Prostate gland (tissue), 2 donors: Measurements from ENCODE around the gene CDH26. TPM values are rescaled to one million over a fixed set of nuclear protein-coding genes. Genes with fewer than 3 reads are reported as not detected.

Experiments used
- DNase-seq: peaks from one replicate; pipeline ENCODE4 v3.0.0-alpha.2; 2019; ENCODE audit warnings: low spot score
- H3K27ac ChIP-seq, 2 donors: fragments of 200-600 bp; sonication (generic); 2 replicates each; pipeline ENCODE4 v1.5.1; 2017 to 2019
- H3K27me3 ChIP-seq: fragments of 200-600 bp; sonication (generic); replicated peaks from 2 replicates; pipeline ENCODE4 v1.5.1; 2019; ENCODE audit not compliant: insufficient read depth
- H3K36me3 ChIP-seq, 2 donors: fragments of 200-600 bp; sonication (generic); 1 replicate in 1 of 2; 2 replicates in 1 of 2; pipeline versions ENCODE4 v1.5.1 to v1.8.1; 2017 to 2019
- H3K4me1 ChIP-seq: fragments of 200-600 bp; sonication (generic); replicated peaks from 2 replicates; pipeline ENCODE4 v1.5.1; 2019
- H3K4me3 ChIP-seq, 2 donors: fragments of 200-600 bp; sonication (generic); 2 replicates each; pipeline ENCODE4 v1.5.1; 2017 to 2019
- H3K9me3 ChIP-seq: fragments of 200-600 bp; sonication (generic); 2 replicates; pipeline ENCODE4 v1.5.1; 2017
- POLR2A ChIP-seq: fragments of 450-650 bp; IDR thresholded peaks from one replicate; pipeline ENCODE4 v1.6.1; 2016; ENCODE audit warnings: antibody characterized with exemption, mild to moderate bottlenecking
- POLR2AphosphoS5 ChIP-seq: sonication (generic); formaldehyde crosslinking; IDR thresholded peaks from one replicate; pipeline ENCODE4 v1.6.1; 2017; ENCODE audit warnings: antibody characterized with exemption
- WGBS: methylation state at CpG from one replicate; pipeline ENCODE4 v1.1.5; 2018; 5-methylcytosine and 5-hydroxymethylcytosine counted together
- intact Hi-C: fragments of 100-400 bp; cut with DNase I; formaldehyde crosslinking; loops from one replicate; pipeline ENCODE4 v1.14.2; 2022
- total RNA-seq, 2 donors: library from RNA; depleted of rRNA; stranded (reverse); fragments of >200 nt; gene quantifications; one replicate each; pipeline ENCODE4 v1.1.0, GENCODE V29; 2016
- TF ChIP-seq, protein P1 (sequence below), 4 experiments: fragments of 200-600 bp in 2 of 4; fragments of 450-650 bp in 2 of 4; sonication (generic) in 2 of 4; IDR thresholded peaks; 1 replicate in 3 of 4; 2 replicates in 1 of 4; pipeline ENCODE4 v1.5.1; 2016 to 2019; ENCODE audit warnings: antibody characterized with exemption in 4 of 4, mild to moderate bottlenecking in 2 of 4, moderate library complexity in 2 of 4

Gene CDH26
- total RNA-seq, 2 donors from 2014 or later = 11.0 to 30.6 TPM

DNA sequence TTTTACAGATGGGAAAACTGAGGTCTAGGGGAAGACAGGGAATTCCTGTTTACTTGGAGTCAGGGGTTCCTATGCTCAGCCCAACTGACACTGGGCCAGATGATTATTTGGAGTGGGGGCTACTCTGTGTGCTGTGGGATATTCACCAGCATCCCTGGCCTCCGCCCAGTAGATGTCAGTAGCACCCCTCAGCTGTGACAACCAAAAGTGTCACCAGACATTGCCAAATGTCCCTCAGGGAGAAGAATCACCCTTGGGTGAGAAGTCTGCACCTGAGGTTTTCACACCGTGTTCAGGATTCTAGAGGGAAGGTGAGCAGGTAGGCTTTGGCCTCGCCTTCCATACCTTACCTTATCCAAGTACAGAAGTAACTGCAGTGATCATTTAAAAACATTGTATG lies 27.6 kb downstream of the CDH26 start:
- Histone ChIP-seq H3K4me1 (no peaks in the 10 kb centered on the region), H3K4me3 (no peak overlapping the region), H3K27ac (no peak overlapping the region), H3K9me3 (no peaks in the 10 kb centered on the region), H3K27me3 (no peaks in the 10 kb centered on the region), H3K36me3 (no peaks in the 10 kb centered on the region)
- DNase-seq = no peak
- intact Hi-C loops = no loop called here
- TF ChIP-seq POLR2AphosphoS5 (no peak), POLR2A (no peak)
- TF ChIP-seq, protein P1, sequence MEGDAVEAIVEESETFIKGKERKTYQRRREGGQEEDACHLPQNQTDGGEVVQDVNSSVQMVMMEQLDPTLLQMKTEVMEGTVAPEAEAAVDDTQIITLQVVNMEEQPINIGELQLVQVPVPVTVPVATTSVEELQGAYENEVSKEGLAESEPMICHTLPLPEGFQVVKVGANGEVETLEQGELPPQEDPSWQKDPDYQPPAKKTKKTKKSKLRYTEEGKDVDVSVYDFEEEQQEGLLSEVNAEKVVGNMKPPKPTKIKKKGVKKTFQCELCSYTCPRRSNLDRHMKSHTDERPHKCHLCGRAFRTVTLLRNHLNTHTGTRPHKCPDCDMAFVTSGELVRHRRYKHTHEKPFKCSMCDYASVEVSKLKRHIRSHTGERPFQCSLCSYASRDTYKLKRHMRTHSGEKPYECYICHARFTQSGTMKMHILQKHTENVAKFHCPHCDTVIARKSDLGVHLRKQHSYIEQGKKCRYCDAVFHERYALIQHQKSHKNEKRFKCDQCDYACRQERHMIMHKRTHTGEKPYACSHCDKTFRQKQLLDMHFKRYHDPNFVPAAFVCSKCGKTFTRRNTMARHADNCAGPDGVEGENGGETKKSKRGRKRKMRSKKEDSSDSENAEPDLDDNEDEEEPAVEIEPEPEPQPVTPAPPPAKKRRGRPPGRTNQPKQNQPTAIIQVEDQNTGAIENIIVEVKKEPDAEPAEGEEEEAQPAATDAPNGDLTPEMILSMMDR (IDR thresholded peaks at IDR 0.05) = no peak
- WGBS = 98% methylated on average over 3 of the region's 3 CpGs

DNA sequence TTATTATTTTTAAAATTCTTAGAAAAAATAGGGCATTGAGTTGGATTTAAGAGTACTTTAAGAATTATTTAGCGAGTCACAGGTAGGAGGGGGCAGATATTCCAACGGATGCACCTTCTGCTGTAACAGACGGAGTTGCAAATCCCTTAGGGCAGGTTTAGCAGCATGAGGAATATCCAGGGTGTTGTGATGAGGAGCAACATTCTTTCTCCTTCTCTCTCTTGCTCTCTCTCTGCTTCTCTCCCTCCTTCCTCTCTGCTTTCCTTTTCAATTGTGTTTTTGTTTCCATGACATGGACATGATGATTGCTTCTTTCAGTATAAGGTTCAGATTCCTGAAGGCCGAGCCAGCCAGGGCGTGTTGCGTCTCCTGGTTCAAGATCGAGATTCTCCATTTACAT lies 28.9 kb downstream of the CDH26 start:
- DNase-seq = no peak
- WGBS = 90% methylated on average over 7 of the region's 7 CpGs
- Histone ChIP-seq H3K9me3 (no peaks in the 10 kb centered on the region), H3K4me1 (no peaks in the 10 kb centered on the region), H3K27ac (no peak overlapping the region), H3K27me3 (no peaks in the 10 kb centered on the region), H3K36me3 (no peaks in the 10 kb centered on the region), H3K4me3 (no peak overlapping the region)
- TF ChIP-seq POLR2A = no peak
- TF ChIP-seq POLR2AphosphoS5 = no peak
- TF ChIP-seq, protein P1 (IDR thresholded peaks at IDR 0.05) = no peak
- intact Hi-C loops = no loop called here

DNA sequence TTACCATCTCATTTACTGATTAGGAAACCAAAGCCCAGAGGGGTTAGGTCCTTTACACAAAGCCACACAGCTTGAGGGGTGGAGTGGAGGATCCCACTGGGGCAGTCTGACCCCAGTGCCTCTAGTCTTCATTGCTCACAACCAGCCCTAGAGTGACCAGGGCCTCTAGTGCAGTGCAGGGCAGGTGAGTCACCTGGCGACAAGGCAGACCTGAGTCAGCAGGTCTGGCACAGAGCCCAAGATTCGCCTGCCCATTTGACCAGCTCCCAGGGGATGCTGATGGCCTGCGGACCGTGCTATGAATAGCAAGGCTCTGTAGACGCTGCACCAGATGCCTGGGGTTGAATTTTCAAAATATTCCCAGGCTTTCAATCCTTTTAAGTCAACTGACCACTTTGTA lies 29.9 kb downstream of the CDH26 start:
- DNase-seq = no peak
- Histone ChIP-seq H3K36me3 (no peaks in the 10 kb centered on the region), H3K27ac (no peak overlapping the region), H3K27me3 (no peaks in the 10 kb centered on the region), H3K4me3 (no peak overlapping the region), H3K4me1 (no peaks in the 10 kb centered on the region), H3K9me3 (no peaks in the 10 kb centered on the region)
- TF ChIP-seq POLR2A = no peak
- TF ChIP-seq, protein P1 (IDR thresholded peaks at IDR 0.05) = no peak
- TF ChIP-seq POLR2AphosphoS5 = no peak
- 57% methylated on average over 5 of the region's 5 CpGs for WGBS
- intact Hi-C loops = no loop called here

DNA sequence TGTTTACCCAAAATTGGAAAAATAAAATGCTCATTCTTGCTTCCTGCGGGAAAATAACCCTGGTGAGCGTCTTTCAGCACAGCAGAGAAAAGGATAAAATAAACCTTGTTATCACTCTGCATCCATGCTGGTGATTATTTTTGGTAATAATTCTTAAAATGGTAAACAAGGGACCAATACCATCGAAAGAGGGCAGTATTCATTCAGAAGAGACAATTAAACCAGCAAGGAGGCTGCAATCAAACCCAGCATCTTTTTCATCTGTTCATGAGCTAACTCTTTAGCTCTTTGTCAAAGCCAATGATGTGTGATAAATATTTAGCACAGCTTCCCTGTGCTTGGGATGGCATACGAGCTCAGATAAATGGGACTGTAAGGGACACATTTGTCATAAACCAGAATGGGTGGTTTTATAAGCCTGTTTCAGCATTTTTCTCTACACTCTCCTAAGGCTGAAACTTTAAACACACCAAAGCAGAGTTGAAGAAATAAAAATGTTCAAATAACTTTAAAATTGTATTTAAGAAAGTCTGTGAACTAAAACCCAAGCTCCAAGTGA lies 34.4 kb downstream of the CDH26 start:
- 70% methylated on average over 4 of the region's 4 CpGs for WGBS
- TF ChIP-seq POLR2A (no peak), POLR2AphosphoS5 (no peak)
- TF ChIP-seq, protein P1 (IDR thresholded peaks at IDR 0.05) = no peak
- Histone ChIP-seq H3K9me3 (no peaks in the 10 kb centered on the region), H3K4me1 (no peaks in the 10 kb centered on the region), H3K27me3 (no peaks in the 10 kb centered on the region), H3K27ac (no peak overlapping the region), H3K4me3 (no peak overlapping the region), H3K36me3 (no peaks in the 10 kb centered on the region)
- no peak for DNase-seq
- intact Hi-C loops = no loop called here

DNA sequence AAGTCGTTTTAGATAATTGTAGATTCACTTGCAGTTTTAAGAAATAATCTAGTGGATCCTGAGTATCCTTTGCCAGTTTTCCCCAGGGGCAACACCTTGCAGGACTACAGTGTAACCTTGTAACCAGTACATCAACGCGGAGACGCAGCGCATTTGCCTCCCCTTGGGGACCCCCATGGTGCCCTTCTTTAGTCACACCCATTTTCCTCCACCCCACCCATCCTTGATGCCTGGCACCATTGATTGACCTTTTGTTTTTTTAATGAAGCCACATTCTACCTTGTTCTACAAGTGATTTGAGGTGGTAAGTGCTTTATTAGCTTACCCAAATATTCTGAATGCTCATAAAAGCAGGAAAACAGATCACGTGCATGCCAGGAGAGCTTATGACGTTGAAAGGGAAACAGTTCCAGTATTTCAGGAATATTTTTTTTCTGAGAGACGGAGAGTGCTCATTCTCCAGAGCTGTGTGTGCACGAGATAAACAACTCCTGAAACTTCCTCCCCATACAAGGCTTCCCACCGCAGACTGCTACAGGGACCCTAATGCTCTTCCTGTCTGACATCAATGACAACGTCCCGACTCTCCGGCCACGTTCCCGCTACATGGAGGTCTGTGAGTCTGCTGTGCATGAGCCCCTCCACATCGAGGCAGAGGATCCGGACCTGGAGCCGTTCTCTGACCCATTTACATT lies 35.7 kb downstream of the CDH26 start:
- TF ChIP-seq POLR2AphosphoS5 (peak; percentile 72), POLR2A (no peak)
- TF ChIP-seq, protein P1 (IDR thresholded peaks at IDR 0.05) = no peak
- Histone ChIP-seq H3K4me3 (peak overlapping the region in 1 of 2 donors; percentile 22), H3K27ac (peak overlapping the region; percentile 74 to 80), H3K9me3 (no peaks in the 10 kb centered on the region), H3K27me3 (no peaks in the 10 kb centered on the region), H3K36me3 (no peaks in the 10 kb centered on the region), H3K4me1 (no peaks in the 10 kb centered on the region)
- WGBS = 37% methylated on average over 18 of the region's 18 CpGs
- DNase-seq = no peak
- intact Hi-C loops = no loop called here
